GM12872 (cell line): ENCODE data around the gene FKBP6.

Source experiments
- TF ChIP-seq, protein P1 (sequence below): IDR thresholded peaks from 3 replicates; pipeline ENCODE4 v1.5.1; 2011; ENCODE audit warnings: low read depth, mild to moderate bottlenecking, low read length, moderate library complexity; ENCODE audit not compliant: insufficient read depth

FKBP6 gene

DNA sequence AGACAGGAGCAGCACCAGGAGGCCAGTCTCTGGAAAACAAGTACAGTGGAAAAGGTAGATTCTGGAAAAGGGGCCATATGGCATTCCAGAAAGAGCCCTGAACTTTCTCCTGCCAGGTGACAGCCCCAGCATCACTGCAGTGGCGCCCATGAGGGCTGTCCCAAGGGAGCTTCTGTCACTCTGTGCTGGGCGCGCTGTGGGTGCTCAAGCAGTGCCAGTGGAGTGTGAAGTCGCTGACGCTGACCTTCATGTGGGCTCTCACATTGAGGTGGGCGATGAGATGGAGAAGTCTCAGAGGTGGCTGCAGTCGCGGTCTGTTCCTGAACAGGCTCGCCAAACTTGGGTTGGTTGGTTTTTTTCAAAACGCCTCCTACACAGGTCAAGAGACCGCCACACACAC lies 38.2 kb downstream of the FKBP6 start:
- TF ChIP-seq, protein P1, sequence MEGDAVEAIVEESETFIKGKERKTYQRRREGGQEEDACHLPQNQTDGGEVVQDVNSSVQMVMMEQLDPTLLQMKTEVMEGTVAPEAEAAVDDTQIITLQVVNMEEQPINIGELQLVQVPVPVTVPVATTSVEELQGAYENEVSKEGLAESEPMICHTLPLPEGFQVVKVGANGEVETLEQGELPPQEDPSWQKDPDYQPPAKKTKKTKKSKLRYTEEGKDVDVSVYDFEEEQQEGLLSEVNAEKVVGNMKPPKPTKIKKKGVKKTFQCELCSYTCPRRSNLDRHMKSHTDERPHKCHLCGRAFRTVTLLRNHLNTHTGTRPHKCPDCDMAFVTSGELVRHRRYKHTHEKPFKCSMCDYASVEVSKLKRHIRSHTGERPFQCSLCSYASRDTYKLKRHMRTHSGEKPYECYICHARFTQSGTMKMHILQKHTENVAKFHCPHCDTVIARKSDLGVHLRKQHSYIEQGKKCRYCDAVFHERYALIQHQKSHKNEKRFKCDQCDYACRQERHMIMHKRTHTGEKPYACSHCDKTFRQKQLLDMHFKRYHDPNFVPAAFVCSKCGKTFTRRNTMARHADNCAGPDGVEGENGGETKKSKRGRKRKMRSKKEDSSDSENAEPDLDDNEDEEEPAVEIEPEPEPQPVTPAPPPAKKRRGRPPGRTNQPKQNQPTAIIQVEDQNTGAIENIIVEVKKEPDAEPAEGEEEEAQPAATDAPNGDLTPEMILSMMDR: no peak

- TF ChIP-seq, protein P1: no peak
Observed at GRCh38 chr7:73366990-73367389, 39.0 kb downstream of the FKBP6 start.

GRCh38 chr7:73369009-73369408 lies 41.0 kb downstream of the FKBP6 start:
- TF ChIP-seq, protein P1: no peak

- TF ChIP-seq, protein P1: no peak
Observed at GRCh38 chr7:73369622-73370021, 41.7 kb downstream of the FKBP6 start.

GRCh38 chr7:73373741-73374140 lies 45.8 kb downstream of the FKBP6 start:
- TF ChIP-seq, protein P1: no peak

DNA sequence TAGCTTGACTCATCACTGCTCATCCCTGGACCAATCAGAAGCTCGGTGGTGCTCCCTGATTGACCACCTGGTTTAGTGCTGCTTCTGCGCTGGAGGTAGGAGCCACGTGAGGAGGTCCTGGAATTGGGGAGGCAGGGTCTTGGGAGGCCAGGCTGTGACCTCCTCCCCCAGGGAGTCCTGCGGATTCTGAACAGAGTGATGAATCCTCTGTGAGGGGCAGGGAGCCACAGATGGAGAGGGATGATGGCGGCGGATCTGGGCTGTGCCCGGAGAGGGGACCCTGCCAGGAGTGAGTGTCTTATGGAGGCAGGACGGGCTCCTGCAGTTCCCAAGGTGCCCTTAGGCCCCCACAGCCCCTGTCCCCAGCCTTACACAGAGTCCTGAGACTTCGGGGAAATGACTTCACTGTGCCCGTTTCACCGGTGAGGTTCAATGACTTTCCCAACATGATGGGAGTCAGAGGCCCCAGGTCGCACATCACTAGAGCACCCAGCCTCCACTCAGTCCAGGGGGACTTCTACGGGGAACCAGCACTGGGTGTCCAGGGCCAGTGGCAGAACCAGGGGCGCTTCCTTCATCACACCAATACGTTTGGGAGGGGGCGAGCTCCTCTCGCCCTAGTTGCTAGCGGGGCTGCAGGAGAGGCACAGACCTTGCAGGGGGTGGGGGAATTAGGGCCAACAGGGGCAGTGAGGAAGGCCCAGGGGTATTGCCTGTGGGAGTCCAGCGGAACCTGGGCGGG lies 48.9 kb downstream of the FKBP6 start:
- TF ChIP-seq, protein P1: no peak

- TF ChIP-seq, protein P1: no peak
Observed at GRCh38 chr7:73382934-73383503, 55.1 kb downstream of the FKBP6 start.
